Uterus (tissue), 4 donors: Measurements from ENCODE around the gene EPS8L1. TPM values are rescaled to one million over a fixed set of nuclear protein-coding genes. Genes with fewer than 3 reads are reported as not detected.
"Not testable (repeated sequence)": the region's sequence is repeated elsewhere in the genome, so short reads cannot be mapped to it uniquely, and the experiment has no call there.

Source experiments
- DNase-seq, 2 donors: peaks; one replicate each; pipeline ENCODE4 v3.0.0-alpha.2; 2019 to 2020
- H3K27ac ChIP-seq, 2 donors: fragments of 200-600 bp; sonication (generic); 1 replicate in 1 of 2; 2 replicates in 1 of 2; pipeline ENCODE4 v1.5.1; 2016 to 2018
- H3K27me3 ChIP-seq, 2 donors: fragments of 200-600 bp; sonication (generic); one replicate each; pipeline ENCODE4 v1.5.1; 2018 to 2019; ENCODE audit warnings: control low read depth in 1 of 2
- H3K36me3 ChIP-seq, 2 donors: fragments of 200-600 bp; sonication (generic); one replicate each; pipeline ENCODE4 v1.5.1; 2019; ENCODE audit warnings: control low read depth in 1 of 2
- H3K4me1 ChIP-seq, 2 donors: fragments of 200-600 bp; sonication (generic); one replicate each; pipeline ENCODE4 v1.5.1; 2018 to 2019; ENCODE audit warnings: control low read depth in 1 of 2
- H3K4me3 ChIP-seq, 2 donors: fragments of 200-600 bp; sonication (generic); 1 replicate in 1 of 2; 2 replicates in 1 of 2; pipeline ENCODE4 v1.5.1; 2018 to 2019; ENCODE audit warnings: mild to moderate bottlenecking in 1 of 2
- H3K9me3 ChIP-seq, 2 donors: fragments of 200-600 bp; sonication (generic); one replicate each; pipeline ENCODE4 v1.5.1; 2019; ENCODE audit warnings: control low read depth in 1 of 2
- CTCF ChIP-seq, 4 experiments: fragments of 200-600 bp in 2 of 4; fragments of 450-650 bp in 2 of 4; sonication (generic) in 2 of 4; IDR thresholded peaks; one replicate each; pipeline ENCODE4 v1.5.1; 2016 to 2019; ENCODE audit warnings: antibody characterized with exemption in 4 of 4, mild to moderate bottlenecking in 2 of 4, moderate library complexity in 1 of 4
- POLR2A ChIP-seq, 2 donors: fragments of 450-650 bp; IDR thresholded peaks; one replicate each; pipeline ENCODE4 v1.6.1; 2016; ENCODE audit warnings: antibody characterized with exemption in 2 of 2, mild to moderate bottlenecking in 1 of 2, moderate library complexity in 1 of 2
- intact Hi-C: fragments of 100-400 bp; cut with DNase I; formaldehyde crosslinking; loops from one replicate; pipeline ENCODE4 v1.15.1; 2023; ENCODE audit warnings: low total_unique reads
- total RNA-seq, 4 donors: library from RNA; depleted of rRNA in 3 of 4; stranded (reverse); fragments of >200 nt in 3 of 4; gene quantifications; one replicate each; pipeline versions ENCODE4 v1.1.0 to v1.2.4, GENCODE V29; 2014 to 2023
- donor health status: DM: yes; HTN: yes; CAD: no.

Gene EPS8L1
- total RNA-seq, result 10 to 100 TPM in 1 of 4 donors, 1 to 10 TPM in 2, not detected in 1; 4.2 to 22.4 (median 5.6) TPM

GRCh38 chr19:55075371-55075998, at the start of gene EPS8L1:
EPS8L1 (plus strand) TSS chr19:55075869; CDS start chr19:55076445, 576 bp downstream.
- no peaks in the 10 kb centered on the region for H3K4me1 ChIP-seq
- intact Hi-C loops, result no loop called here
- no peaks in the 10 kb centered on the region for H3K9me3 ChIP-seq
- DNase-seq, result no peak
- H3K36me3 ChIP-seq, result no peaks in the 10 kb centered on the region
- no peak within 1 kb of the TSS for H3K4me3 ChIP-seq
- no peak within 1 kb of the TSS for H3K27ac ChIP-seq
- no peak for TF ChIP-seq CTCF (IDR thresholded peaks at IDR 0.05)
- no peak for TF ChIP-seq POLR2A (IDR thresholded peaks at IDR 0.05)
- H3K27me3 ChIP-seq, result peaks cover 13 to 15% of the 10 kb centered on the region in 2 donors

- H3K27me3 ChIP-seq, DNase-seq, H3K4me1 ChIP-seq, H3K9me3 ChIP-seq, intact Hi-C loops, H3K36me3 ChIP-seq, H3K27ac ChIP-seq, H3K4me3 ChIP-seq: not testable (repeated sequence)
Measured at GRCh38 chr19:55027140-55027471, 48.6 kb upstream of the EPS8L1 start.

DNA sequence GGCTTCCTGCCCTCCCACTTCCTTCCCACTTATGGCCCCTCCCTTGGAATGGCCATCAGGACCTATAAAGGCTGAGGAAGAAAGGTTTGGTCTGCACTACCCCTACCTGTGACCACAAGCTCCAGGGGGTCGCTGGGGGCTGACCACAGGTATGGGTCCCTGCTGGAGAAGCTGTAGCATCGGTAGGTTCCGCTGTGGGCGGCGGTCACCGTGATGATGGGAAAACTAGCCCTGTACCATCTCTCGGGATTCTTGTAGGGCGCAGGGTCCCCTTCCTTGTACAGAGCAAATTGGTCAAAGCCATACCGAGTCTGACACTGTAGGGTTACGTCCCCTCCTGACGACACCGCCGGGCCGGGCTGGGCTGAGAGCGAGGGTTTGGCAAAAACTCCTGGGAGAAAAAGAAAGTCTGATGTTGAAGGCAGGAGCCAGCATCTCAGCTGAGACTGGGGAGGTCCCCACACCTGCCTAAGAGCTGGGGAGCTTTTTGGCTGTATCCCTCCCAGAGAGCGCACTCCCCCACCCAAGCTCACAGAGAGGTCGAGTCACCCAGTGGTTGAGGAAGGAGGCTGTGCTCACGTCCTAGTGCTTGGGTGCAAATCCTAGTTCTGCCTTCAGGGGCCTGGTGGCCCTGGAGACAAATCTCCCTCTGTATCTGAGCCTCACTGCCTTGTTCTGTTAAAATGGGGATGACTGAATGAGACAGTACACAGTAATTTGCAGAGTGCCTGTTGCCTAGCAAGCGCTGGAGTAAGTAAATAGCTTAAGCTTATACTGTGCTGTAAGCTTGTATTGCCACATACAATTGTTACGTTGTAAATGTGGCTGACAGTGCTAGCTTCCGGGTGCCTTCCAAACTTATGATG, 48.0 kb upstream of the EPS8L1 start:
- H3K36me3 ChIP-seq, result no peaks in the 10 kb centered on the region
- DNase-seq, result no peak

GRCh38 chr19:55028757-55029156, 46.9 kb upstream of the EPS8L1 start:
- Histone ChIP-seq H3K4me1 (no peaks in the 10 kb centered on the region), H3K36me3 (no peaks in the 10 kb centered on the region), H3K4me3 (no peak overlapping the region), H3K9me3 (no peaks in the 10 kb centered on the region), H3K27ac (no peak overlapping the region), H3K27me3 (no peaks in the 10 kb centered on the region)
- intact Hi-C loops, result no loop called here
- DNase-seq, result no peak
- no peak for TF ChIP-seq CTCF (IDR thresholded peaks at IDR 0.05)
- no peak for TF ChIP-seq POLR2A (IDR thresholded peaks at IDR 0.05)

More for the DNA sequence above, 48.0 kb upstream of the EPS8L1 start:
- no peak overlapping the region for H3K4me3 ChIP-seq
- no peaks in the 10 kb centered on the region for H3K4me1 ChIP-seq
- no peak overlapping the region for H3K27ac ChIP-seq
- TF ChIP-seq CTCF (IDR thresholded peaks at IDR 0.05), result no peak
- no peak for TF ChIP-seq POLR2A (IDR thresholded peaks at IDR 0.05)
- H3K9me3 ChIP-seq, result no peaks in the 10 kb centered on the region
- intact Hi-C loops, result no loop called here
- no peaks in the 10 kb centered on the region for H3K27me3 ChIP-seq

- intact Hi-C loops, result no loop called here
- H3K4me3 ChIP-seq, result no peak overlapping the region
- DNase-seq, result no peak
- H3K27ac ChIP-seq, result no peak overlapping the region
- TF ChIP-seq CTCF (IDR thresholded peaks at IDR 0.05) (no peak), POLR2A (IDR thresholded peaks at IDR 0.05) (no peak)
- H3K36me3 ChIP-seq, result no peaks in the 10 kb centered on the region
- no peaks in the 10 kb centered on the region for H3K9me3 ChIP-seq
- H3K4me1 ChIP-seq, result no peaks in the 10 kb centered on the region
- no peaks in the 10 kb centered on the region for H3K27me3 ChIP-seq
Measured at GRCh38 chr19:55031178-55031577, 44.5 kb upstream of the EPS8L1 start.
